ENCODE results near the gene SENP5.
"Not testable (repeated sequence)": the region's sequence is repeated elsewhere in the genome, so short reads cannot be mapped to it uniquely, and the experiment has no call there.

The SENP5 gene

GRCh38 chr3:196867155-196867506, 589 bp upstream of the SENP5 start:
- peaks cover 24% of the 10 kb centered on the region for H3K4me1 Mint-ChIP-seq
- H3K4me3 Mint-ChIP-seq, result peak overlapping the region; percentile 93
- no peaks in the 10 kb centered on the region for H3K27me3 Mint-ChIP-seq
- peak overlapping the region; percentile 84 for H3K27ac Mint-ChIP-seq
- no peaks in the 10 kb centered on the region for H3K9me3 Mint-ChIP-seq
- no peak for ATAC-seq
- no peaks in the 10 kb centered on the region for H3K36me3 Mint-ChIP-seq

GRCh38 chr3:196868297-196868661, 559 bp downstream of the SENP5 start:
- H3K4me1 Mint-ChIP-seq, result peaks cover 25% of the 10 kb centered on the region
- no peaks in the 10 kb centered on the region for H3K27me3 Mint-ChIP-seq

GRCh38 chr3:196872316-196872715, 4.6 kb downstream of the SENP5 start:
- H3K27ac Mint-ChIP-seq, result no peak overlapping the region
- H3K9me3 Mint-ChIP-seq, result no peaks in the 10 kb centered on the region
- no peaks in the 10 kb centered on the region for H3K27me3 Mint-ChIP-seq
- no peak for ATAC-seq
- peaks cover 39% of the 10 kb centered on the region for H3K4me1 Mint-ChIP-seq
- H3K4me3 Mint-ChIP-seq, result no peak overlapping the region
- peaks cover 4% of the 10 kb centered on the region for H3K36me3 Mint-ChIP-seq

More at GRCh38 chr3:196868297-196868661, 559 bp downstream of the SENP5 start:
- Mint-ChIP-seq H3K4me3 (peak overlapping the region; percentile 93), H3K36me3 (no peaks in the 10 kb centered on the region), H3K27ac (peak overlapping the region; percentile 84), H3K9me3 (no peaks in the 10 kb centered on the region)
- ATAC-seq, result peak; percentile 31

- H3K4me1 Mint-ChIP-seq, result peaks cover 52% of the 10 kb centered on the region
- not testable (repeated sequence) for H3K36me3 Mint-ChIP-seq, H3K27ac Mint-ChIP-seq, ATAC-seq, H3K9me3 Mint-ChIP-seq, H3K4me3 Mint-ChIP-seq, H3K27me3 Mint-ChIP-seq
Measured at GRCh38 chr3:196874511-196875094, 6.9 kb downstream of the SENP5 start.

GRCh38 chr3:196875258-196875657, 7.5 kb downstream of the SENP5 start:
- H3K27ac Mint-ChIP-seq, result no peak overlapping the region
- H3K36me3 Mint-ChIP-seq, result peaks cover 4% of the 10 kb centered on the region
- peaks cover 48% of the 10 kb centered on the region for H3K4me1 Mint-ChIP-seq
- ATAC-seq, result no peak
- no peak overlapping the region for H3K4me3 Mint-ChIP-seq
- no peaks in the 10 kb centered on the region for H3K9me3 Mint-ChIP-seq
- no peaks in the 10 kb centered on the region for H3K27me3 Mint-ChIP-seq

GRCh38 chr3:196883361-196883760, 15.6 kb downstream of the SENP5 start:
- no peak overlapping the region for H3K4me3 Mint-ChIP-seq

GRCh38 chr3:196886144-196886543, 18.4 kb downstream of the SENP5 start:
- Mint-ChIP-seq H3K27ac (no peak overlapping the region), H3K4me3 (no peak overlapping the region), H3K27me3 (no peaks in the 10 kb centered on the region), H3K36me3 (peaks cover 10% of the 10 kb centered on the region), H3K9me3 (no peaks in the 10 kb centered on the region), H3K4me1 (peaks cover 33% of the 10 kb centered on the region)
- no peak for ATAC-seq

More at GRCh38 chr3:196883361-196883760, 15.6 kb downstream of the SENP5 start:
- Mint-ChIP-seq H3K27me3 (no peaks in the 10 kb centered on the region), H3K9me3 (no peaks in the 10 kb centered on the region), H3K4me1 (peaks cover 35% of the 10 kb centered on the region), H3K27ac (peak overlapping the region; percentile 32), H3K36me3 (peaks cover 6% of the 10 kb centered on the region)
- ATAC-seq, result no peak

- peaks cover 18% of the 10 kb centered on the region for H3K4me1 Mint-ChIP-seq
- H3K36me3 Mint-ChIP-seq, result peaks cover 12% of the 10 kb centered on the region
- no peak overlapping the region for H3K4me3 Mint-ChIP-seq
- no peak for ATAC-seq
- no peak overlapping the region for H3K27ac Mint-ChIP-seq
- no peaks in the 10 kb centered on the region for H3K27me3 Mint-ChIP-seq
- no peaks in the 10 kb centered on the region for H3K9me3 Mint-ChIP-seq
Measured at GRCh38 chr3:196889844-196890708, 22.4 kb downstream of the SENP5 start.

GRCh38 chr3:196894557-196895295, 27.0 kb downstream of the SENP5 start:
- Mint-ChIP-seq H3K4me3 (no peak overlapping the region), H3K27me3 (no peaks in the 10 kb centered on the region), H3K9me3 (no peaks in the 10 kb centered on the region), H3K27ac (no peak overlapping the region), H3K36me3 (peaks cover 14% of the 10 kb centered on the region), H3K4me1 (peaks cover 9% of the 10 kb centered on the region)
- no peak for ATAC-seq

GRCh38 chr3:196896229-196896628, 28.5 kb downstream of the SENP5 start:
- Mint-ChIP-seq H3K27ac (no peak overlapping the region), H3K36me3 (peaks cover 20% of the 10 kb centered on the region), H3K9me3 (no peaks in the 10 kb centered on the region), H3K4me1 (peaks cover 2% of the 10 kb centered on the region), H3K27me3 (no peaks in the 10 kb centered on the region), H3K4me3 (no peak overlapping the region)
- no peak for ATAC-seq

GRCh38 chr3:196901768-196902167, 34.0 kb downstream of the SENP5 start:
- Mint-ChIP-seq H3K27me3 (no peaks in the 10 kb centered on the region), H3K36me3 (peaks cover 53% of the 10 kb centered on the region), H3K9me3 (no peaks in the 10 kb centered on the region), H3K4me3 (no peak overlapping the region), H3K27ac (no peak overlapping the region), H3K4me1 (no peaks in the 10 kb centered on the region)
- ATAC-seq, result no peak

- H3K4me1 Mint-ChIP-seq, result no peaks in the 10 kb centered on the region
- no peak overlapping the region for H3K27ac Mint-ChIP-seq
- ATAC-seq, result no peak
- H3K36me3 Mint-ChIP-seq, result peaks cover 56% of the 10 kb centered on the region
- no peak overlapping the region for H3K4me3 Mint-ChIP-seq
- H3K27me3 Mint-ChIP-seq, result no peaks in the 10 kb centered on the region
- no peaks in the 10 kb centered on the region for H3K9me3 Mint-ChIP-seq
Measured at GRCh38 chr3:196902296-196902695, 34.6 kb downstream of the SENP5 start.

- no peak overlapping the region for H3K27ac Mint-ChIP-seq
- no peaks in the 10 kb centered on the region for H3K9me3 Mint-ChIP-seq
- H3K4me3 Mint-ChIP-seq, result no peak overlapping the region
- H3K36me3 Mint-ChIP-seq, result peaks cover 62% of the 10 kb centered on the region
- no peak for ATAC-seq
- H3K27me3 Mint-ChIP-seq, result no peaks in the 10 kb centered on the region
- H3K4me1 Mint-ChIP-seq, result no peaks in the 10 kb centered on the region
Measured at GRCh38 chr3:196903740-196904139, 36.0 kb downstream of the SENP5 start.

- Mint-ChIP-seq H3K27ac (no peak overlapping the region), H3K36me3 (peaks cover 69% of the 10 kb centered on the region), H3K9me3 (peaks cover 4% of the 10 kb centered on the region), H3K4me3 (no peak overlapping the region), H3K27me3 (no peaks in the 10 kb centered on the region), H3K4me1 (peaks cover 8% of the 10 kb centered on the region)
- no peak for ATAC-seq
Measured at GRCh38 chr3:196914866-196915265, 47.1 kb downstream of the SENP5 start.

- H3K9me3 Mint-ChIP-seq, result peaks cover 4% of the 10 kb centered on the region
- no peaks in the 10 kb centered on the region for H3K27me3 Mint-ChIP-seq
- peaks cover 67% of the 10 kb centered on the region for H3K36me3 Mint-ChIP-seq
- H3K27ac Mint-ChIP-seq, result no peak overlapping the region
- H3K4me1 Mint-ChIP-seq, result peaks cover 13% of the 10 kb centered on the region
- H3K4me3 Mint-ChIP-seq, result no peak overlapping the region
- no peak for ATAC-seq
Measured at GRCh38 chr3:196915375-196915774, 47.7 kb downstream of the SENP5 start.
